Measurements from ENCODE around the gene FOXF1.

Gene FOXF1

DNA sequence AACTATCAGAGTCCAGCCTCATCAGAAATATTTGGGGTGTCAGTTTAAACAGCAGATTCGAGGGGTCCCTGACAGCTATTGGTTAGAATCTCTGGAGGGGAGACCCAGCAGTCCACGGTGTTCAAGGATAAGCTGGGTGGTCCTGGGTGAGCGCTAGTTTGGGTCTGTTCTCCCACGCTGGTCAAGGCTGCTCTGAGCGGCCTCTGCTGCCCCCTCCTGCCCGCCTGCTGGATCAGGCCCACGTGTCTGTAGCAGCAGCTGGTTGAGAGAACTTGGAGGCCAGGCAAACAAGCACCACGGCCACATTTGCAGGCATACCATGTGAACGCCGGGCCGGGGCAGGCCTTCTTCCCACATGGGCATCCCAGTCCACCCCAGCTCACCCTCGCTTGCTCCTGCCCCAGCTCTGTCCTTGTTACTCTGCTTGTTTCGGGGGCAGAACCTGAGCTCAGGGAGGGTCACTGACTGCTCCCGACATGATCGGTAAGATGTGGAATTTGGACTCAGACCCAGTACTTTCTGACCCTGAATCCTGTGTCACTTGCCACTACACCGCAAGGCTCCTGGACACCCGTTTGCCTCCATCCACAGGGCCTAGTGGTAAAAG is 7.4 kb downstream of the FOXF1 start:
- DNase-seq (ENCODE audit: low read depth): no peak

DNA sequence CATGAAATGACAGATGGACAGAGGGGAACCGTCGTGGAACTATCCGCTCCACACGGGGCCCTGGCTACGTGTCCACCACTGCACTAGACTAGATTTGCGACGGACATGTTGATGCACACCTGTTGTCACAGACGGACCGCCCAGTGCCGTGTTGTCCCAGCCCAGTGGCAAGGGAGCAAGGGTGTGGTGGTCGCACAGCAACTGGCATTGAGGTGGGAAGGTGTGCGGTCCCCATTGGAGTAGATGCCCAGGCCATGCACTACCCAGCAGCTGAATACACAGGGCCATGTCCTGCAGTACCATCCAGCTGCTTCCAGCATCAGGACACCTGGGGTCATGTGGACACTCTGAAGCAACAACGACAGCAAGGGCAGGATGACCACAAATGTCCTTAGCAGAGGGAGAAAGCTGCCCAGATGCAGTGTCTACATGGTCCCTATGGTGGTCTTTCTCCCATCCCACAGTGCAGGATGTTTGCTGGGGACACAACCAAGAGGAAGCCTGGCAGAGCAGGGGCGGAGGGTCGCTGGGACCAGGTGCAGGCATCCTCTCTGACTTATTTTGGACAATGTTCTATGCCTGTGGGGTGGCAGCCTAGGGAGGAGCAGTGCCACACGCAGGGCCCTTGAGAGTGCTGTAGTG is 8.8 kb downstream of the FOXF1 start:
- no peak for DNase-seq (ENCODE audit: low read depth)

DNA sequence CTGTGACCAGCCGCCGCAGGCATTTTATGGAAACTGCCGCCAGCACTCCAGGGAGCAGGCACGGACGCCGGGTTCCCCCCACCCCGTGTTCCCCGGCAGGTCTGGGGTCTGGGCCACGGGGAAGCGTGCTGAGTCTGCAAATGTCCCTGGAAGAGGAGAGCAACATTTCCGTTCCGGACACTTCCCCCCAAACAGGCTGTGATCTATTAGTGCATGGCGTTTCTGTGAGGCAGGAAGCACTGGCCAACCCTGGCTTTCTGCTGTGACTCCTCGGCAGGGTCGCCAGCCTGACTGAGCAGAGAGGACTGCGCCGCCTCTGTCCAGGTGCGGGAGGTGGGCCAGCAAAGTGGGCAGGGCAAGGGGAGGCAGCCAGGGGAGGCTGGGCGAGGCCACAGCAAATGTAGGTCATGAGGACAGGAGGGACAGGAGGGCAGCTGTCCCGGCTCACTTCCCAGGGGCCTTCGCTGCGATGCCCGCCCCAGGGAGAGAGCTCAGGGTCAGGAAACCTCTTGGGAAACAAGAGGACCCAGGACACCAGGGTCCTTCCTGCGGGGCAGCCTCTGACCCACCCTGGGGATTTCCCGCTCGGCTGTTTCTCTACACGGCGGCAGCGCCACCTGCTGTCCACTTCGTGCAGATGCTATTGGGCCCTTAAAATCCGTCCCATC is 9.5 kb downstream of the FOXF1 start:
- DNase-seq (ENCODE audit: low read depth): peak; percentile 21

DNA sequence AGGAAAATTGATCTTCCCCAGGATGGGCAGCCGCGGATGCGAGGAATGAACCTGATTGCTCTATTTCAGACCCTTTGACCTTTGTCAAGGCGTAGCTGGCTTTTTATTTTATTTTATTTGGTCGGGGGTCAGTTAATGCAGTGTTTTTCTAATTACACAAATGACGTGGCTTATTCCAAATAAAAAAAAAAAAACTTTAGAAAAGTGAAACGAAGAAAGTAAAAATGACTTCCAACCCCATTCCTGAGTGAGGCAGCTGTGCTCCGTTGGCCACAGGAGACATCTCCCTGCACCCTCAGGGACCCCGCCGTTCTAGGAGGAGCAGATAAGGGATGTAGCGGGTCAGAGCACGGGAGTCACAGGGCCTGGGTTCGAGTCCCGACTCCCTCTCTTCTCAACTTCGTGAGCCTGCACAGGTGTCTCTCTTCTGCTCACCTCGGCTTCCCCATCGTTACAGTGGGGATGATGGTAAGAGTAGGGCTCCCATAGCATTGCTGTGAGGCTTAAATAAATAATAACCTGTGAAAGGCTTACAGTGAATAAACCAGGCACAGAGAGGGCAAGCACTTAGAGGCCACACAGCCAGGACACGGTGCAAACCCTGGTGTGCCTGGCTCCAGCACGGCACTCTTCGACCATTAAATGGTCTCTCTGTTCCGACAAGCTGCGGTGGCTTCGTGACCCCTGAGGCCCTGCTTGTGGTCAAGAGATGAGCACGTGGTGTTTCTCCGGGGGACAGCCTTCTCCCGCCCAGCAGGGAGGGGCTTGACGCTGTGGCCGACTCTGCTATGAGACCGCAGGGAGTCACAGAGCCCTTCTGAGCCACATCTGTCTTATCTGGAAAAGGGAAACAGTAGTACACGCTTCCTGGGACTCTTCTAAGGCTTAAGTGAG is 10.2 kb downstream of the FOXF1 start:
- DNase-seq (ENCODE audit: low read depth): no peak

DNA sequence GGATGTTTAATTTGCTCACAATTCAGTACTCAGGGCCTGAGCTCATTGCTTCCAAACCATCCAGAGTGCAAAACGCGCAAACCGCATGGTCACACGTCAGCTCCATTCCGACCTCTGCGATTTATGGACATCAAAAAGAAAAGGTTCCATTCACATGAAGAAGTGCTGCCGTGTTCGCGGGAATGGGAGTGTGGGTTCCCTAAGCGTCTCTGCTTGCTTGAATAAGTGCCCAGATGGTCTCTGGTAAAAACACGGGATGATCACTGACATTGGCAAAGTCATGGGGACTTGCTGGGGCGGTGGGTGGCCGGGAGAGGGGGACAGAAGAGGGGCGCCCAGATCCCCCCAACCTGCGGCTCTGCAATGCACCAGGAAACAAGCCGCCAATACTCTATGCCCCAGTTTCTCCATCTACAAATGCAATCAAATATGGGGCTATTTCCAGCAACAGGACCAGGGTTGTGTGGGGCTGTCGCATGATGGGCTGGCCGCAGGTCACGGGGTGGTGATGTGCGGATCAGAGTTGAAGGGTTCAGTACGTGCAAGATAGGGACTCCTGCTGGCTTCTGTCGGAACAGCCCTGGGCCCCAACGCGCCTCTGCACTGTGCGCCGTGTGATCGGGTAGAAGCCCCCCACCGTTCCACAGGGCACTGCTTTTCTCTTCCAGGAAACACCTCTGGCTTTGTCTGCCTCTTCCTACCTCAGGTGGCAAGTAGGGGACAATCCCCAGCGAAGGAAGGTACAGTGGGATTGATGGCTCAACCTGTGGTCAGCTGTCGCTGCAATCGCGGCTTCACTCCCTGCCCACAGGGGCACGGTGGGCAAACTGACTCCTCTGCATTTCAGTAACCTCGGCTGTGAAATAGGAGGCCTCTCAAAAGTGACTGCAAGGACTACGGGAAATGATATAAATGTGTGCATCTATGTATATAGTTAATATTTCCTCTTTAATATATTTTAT is 11.2 kb downstream of the FOXF1 start:
- DNase-seq (ENCODE audit: low read depth): no peak

DNA sequence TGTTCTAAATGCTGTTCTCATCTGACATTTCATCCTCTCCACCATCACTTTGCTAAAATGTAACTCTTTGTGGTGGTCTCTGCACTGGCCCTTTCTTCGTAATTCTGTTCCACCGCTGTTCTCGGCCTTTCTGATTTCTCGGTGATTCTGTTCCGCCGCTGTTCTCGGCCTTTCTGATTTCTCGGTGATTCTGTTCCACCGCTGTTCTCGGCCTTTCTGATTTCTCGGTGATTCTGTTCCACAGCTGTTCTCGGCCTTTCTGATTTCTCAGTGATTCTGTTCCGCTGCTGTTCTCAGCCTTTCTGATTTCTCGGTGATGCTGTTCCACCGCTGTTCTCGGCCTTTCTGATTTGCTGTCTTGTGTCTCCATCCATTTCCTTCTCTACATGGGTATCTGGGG is 12.3 kb downstream of the FOXF1 start:
- DNase-seq (ENCODE audit: low read depth): no peak

DNA sequence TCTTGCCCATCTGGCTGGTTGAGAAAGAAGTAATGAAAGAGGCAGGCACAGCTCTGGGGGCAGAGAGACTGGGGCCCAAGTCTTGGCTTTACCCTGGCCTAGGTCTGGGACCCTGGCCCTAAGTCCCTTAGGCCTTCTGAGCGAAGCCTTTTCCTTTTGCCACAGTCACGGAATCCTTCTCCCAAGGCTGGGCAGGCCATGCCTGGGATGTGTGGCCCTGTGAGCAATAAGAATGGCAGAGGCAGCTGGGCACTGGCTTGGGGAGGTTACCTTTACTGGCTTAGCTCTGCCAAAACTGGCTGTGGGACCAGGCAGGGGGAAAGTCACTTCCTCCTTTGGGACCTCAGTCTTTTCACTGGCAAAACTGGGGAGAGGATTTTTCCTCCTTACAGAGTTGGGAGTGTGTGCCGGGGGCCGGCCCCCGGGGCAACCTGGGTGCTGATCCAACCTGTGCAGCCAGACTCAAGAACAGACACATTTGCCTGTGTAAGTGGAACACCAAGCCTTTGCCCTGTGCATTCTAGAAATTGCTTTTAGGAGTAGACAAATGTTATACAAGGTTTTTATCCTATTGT is 12.9 kb downstream of the FOXF1 start:
- DNase-seq (ENCODE audit: low read depth): no peak

DNA sequence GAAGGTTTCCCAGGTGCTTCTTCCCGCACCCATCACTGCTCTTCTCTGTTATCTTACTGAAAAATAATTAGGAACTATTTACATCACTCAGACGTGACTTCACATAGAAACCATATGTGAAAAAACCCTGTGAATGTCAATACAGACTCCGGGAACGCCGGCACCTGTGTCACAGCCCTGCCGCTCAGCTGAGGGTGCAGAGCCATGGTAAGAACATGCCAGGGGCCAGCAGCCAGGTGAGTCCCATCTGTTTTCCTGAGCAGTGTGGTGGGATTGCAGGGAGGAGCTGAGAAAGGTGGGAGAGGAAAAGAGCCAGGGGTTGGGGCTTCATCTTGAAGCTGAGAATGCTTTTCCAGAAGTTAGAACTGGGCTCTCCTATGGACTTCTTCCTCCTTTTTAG is 13.7 kb downstream of the FOXF1 start:
- no peak for DNase-seq (ENCODE audit: low read depth)

DNA sequence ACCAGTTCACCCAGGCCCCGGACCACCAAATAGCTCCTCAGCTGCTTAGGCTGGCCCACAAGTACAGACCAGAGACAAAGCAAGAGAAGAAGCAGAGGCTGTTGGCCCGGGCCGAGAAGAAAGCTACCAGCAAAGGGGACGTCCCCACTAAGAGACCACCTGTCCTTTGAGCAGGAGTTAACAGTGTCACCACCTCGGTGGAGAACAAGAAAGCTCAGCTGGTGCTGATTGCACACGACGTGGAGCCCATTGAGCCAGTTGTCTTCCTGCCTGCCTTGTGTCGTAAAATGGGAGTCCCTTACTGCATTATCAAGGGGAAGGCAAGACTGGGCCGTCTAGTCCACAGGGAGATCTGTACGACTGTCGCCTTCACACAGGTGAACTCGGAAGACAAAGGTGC is 15.4 kb downstream of the FOXF1 start:
- no peak for DNase-seq (ENCODE audit: low read depth)

DNA sequence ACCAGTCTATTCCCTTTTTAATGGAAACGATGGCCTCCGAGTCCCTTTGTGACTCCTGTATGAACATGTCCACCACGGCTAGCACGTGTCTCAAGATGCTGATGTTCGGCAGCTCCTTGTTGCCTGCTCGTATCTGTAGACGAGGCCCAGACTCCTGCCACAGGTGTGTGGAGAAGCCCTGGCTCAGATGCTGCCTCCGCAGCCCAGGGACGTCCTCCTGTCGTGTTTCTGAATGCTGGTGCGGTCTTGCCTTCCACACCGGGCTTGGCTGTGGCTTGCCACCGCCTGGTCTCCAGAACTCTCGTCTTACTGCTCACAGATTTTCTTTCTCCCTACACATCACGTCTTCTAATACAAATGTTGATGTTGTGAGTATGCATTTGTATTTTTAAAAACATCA is 17.0 kb downstream of the FOXF1 start:
- DNase-seq (ENCODE audit: low read depth): no peak

DNA sequence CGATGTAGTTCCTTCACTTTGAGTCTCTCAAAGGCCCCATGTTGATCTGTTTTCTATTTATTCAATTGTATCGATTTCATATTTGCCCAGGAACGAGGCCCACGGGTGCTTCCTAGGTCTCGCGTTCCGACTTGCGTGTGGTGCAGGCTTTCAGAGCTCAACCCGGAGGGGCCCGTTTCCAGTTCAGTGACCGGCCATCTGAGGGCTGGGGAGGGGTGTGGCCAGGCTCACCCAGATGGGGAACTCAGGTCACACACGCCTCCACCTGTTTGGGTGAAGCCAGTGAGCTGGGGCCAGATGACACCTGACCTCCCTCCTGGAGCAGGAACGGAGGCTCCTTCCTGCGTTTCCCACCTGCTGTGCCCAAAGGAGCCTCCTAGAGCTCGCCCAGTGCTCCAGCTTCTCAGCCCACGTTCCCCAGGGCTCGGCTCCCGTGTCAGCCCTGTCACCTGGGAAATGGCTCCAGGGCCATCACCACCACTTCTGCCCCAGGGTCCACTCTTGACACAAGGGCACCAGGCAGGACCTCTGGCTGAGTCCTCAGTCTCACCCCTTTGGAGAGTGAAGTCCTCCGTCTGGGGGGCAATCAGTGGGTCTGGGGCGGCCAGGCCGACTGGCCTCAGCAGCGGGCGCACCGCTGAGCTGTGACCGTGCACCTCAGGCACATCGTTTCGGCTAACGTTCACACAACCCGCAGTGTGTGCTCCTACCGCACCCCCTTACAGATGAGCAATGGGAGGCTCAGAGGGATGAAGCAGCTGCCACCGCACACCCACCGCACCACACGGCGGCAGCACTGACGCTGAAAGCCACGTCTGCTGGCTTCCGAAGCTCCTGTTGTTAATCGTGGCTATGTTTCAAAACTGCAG is 18.0 kb downstream of the FOXF1 start:
- DNase-seq (ENCODE audit: low read depth): no peak

DNA sequence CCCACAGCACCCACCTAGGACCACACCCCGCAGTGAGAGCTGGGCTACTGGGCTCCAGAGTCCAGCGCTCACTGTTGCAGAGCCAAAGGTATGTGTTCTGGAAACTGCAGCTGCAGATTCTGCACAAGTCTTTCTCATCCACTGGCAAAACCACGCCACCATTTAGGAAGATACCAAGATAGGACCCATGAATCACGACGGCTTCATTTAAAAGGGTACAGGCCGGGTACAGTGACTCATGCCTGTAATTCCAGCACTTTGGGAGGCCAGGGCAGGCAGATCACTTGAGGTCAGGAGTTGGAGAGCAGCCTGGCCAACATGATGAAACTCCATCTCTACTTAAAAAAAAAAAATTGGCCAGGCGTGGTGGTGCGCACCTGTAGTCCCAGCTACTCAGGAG is 18.8 kb downstream of the FOXF1 start:
- no peak for DNase-seq (ENCODE audit: low read depth)

DNA sequence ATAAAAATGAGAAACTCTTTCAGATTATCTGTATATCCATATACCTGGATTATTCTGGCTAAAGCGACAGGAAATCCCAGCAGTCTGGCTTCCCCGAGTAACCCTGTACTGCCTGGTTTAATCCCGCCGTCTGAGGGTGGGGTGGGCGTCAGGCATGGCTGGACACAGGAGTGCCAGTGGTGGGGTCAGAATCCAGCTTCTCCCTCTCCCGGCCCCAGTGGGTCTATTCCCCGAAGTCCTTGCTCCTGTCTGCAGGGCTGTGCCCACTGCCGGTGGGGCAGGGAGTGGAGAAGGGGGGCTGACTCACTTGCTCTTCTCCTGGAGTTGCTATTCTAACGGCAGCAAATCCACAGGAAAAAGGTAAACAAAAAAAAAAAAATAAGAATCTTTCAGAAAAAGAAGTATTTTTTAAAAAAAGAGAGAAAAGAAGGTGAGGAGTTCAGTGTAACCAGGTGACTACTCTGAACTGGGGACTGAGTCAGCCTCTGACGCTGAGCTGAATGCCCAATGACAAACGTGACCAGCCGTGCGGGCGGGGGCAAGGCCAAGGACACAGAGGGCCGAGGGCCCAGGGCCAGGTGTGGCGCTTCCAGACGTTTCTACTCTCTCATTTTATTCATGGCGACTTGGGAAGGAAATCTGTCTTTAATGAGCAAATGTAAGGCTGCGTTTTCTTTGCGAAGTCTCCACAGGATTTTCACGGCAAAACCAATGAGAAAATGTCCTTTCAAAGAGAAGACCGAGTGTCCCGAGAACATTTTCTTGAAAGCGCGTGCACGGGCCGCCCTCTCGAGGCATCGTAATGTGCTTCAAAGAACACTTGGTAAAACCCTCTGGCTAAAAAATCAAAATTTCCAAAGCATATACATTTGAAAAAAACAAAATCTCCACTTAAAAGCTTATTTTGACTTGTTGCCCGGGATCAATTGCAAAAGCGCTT is 20.2 kb downstream of the FOXF1 start:
- no peak for DNase-seq (ENCODE audit: low read depth)

DNA sequence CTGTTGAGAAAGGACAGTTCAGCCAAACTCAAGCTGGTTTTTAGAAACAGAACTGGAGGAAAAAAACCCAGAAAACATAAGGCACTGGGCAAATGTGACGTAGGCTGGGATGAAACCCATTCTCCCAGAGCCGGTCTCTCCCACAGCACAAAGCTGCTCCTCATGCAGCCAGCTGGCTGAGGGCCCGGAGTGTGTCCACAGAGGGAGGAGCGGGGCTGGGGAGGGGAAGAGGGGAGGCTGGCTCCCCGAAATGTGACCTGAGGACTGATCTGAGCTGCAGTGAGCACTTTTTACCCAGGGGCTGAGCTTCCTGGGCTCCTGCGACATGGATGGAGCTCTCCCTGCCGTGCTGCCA is 20.8 kb downstream of the FOXF1 start:
- no peak for DNase-seq (ENCODE audit: low read depth)

DNA sequence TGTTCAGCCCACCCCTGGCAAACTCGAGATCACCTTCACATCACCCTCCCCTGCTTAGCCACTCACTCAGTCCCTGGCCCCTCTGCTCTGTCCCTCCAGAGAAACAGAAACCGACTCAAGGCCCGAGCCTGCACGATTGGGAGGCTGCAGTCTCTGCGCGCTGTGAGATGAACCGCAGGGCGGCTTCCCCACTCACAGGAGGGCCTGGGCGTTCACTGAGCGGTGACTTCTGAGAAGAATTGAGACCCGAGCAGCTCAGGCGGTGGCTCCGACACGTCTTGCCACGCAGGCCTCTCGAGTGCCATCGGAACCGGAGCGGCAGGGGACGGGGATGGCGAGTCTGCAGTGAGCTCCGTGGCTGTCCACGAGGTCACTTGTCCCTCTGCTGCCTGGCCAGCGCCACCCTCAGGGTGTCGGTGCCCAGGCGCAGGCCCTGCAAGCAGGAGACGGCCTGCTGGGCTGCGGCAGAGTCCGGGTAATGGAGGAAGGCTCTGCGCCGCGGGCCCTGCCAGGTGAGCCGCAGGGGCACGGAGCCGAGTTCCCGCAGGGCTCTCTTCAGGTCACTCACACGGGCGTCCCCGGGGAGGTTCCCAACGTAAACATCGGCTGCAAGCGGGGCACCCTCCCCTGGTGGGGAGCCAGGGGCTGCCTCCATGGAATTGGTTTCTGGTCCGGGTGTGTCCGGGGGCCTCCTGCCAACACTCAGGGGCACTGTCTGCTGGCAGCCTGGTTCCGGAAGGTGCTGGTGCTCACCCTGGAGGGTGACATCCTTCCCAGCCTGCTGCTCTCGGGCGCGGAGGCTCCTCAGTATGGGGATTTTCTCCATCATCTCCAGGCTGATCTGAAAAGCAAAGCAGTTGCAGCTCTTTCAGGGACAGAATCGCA is 21.6 kb downstream of the FOXF1 start:
- no peak for DNase-seq (ENCODE audit: low read depth)

DNA sequence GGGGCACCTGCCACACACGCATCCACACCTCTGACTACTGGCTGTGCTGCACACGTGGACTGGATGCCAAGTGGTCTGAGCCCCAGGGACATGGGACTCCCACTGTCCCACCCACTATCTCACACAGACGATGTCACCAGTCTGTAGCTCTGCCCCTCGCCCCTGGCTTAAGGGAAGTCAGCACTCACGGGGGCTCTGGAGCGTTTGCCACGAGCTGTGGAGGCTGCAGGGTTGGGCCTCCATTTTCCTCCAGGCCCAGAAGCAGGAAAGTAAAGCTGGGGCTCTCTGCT is 22.1 kb downstream of the FOXF1 start:
- no peak for DNase-seq (ENCODE audit: low read depth)

DNA sequence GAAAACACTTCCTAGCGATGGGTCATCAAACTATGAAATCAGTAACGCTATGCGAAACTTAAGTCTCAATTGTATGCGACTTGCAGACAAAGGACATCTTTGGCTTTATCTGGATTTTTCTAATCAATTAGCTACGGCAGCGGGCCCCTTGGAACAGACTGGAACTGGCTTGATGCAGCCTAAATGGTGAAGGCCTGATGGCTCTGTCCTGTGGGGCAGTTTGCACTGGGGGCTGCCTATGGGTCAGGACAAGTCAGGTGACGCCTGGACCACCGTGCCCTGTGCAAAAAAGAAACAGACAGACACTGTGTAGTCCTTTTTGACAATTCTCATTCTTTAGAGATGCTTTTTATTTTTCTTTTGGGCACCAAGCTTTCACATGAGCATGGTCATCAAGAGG is 22.7 kb downstream of the FOXF1 start:
- DNase-seq (ENCODE audit: low read depth): no peak

DNA sequence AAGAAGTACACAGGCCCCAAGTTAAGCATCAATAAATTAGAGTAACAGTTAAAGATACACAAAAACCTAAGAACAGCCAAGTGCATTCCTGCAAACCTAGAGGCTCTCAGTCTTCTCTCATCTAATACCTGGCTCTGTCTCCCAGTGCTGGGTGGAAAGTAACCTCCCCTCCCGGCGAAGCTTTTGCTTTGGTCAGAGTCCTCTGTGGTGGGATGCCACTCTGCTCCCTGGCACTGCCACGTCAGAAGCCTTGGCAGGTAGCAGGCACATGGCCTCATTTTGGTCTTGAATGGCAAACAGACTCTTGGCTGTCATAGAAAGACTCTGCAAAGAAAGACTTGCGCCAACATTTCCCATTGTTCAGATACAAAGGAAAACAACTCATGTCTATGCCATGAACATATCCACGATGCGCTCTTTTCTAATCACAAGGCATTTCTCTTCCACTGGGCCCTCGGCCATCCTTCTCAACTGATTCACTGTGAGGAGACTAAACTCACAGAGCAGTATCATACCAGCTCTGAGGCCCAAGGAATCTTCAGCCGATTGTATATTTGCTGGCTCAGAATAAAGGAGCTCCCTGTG is 23.5 kb downstream of the FOXF1 start:
- DNase-seq (ENCODE audit: low read depth): no peak

All from stimulated activated CD8-positive, alpha-beta memory T cell treated with anti-CD3 and anti-CD28 coated beads, Interleukin-15, amount 100 ng/mL, for 1 hour (primary cell).